GM10266 (cell line): ENCODE measurements around the gene TRDMT1.

ENCODE experiments used
- DNase-seq: peaks from one replicate; pipeline ENCODE4 v3.0.0; 2012; ENCODE audit errors: extremely low spot score
- CTCF ChIP-seq: IDR thresholded peaks from 2 replicates; pipeline ENCODE4 v1.5.1; 2012; ENCODE audit warnings: mild to moderate bottlenecking, low read depth; ENCODE audit not compliant: control insufficient read depth, insufficient read depth; ENCODE audit errors: missing control alignments

The TRDMT1 gene

DNA sequence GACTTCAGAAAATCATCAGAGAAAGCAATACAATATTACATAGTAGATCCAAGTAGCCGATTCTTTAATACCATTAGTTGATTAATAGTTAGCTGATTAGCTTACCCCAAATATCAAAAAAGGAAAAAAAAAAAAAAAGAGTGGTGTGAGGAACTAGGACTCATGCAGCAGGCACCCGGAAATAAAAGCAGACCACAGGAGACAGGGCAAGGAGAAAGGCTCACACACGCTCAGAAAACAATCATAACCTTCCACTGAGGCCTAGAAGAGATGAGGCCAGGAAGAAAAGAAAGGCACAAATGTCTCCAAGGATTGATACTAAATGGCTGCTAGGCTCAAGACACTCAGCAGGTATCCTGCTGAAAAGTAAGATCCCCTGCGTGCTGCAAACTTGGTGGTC lies 25.9 kb downstream of the TRDMT1 start:
- DNase-seq, result no peak
- no peak for TF ChIP-seq CTCF

GRCh38 chr10:17174626-17175025 lies 26.8 kb downstream of the TRDMT1 start:
- no peak for TF ChIP-seq CTCF
- DNase-seq, result no peak

GRCh38 chr10:17171141-17171641 lies 30.3 kb downstream of the TRDMT1 start:
- no peak for DNase-seq
- TF ChIP-seq CTCF, result no peak

- no peak for TF ChIP-seq CTCF
Measured at GRCh38 chr10:17169803-17170202, 31.7 kb downstream of the TRDMT1 start.

DNA sequence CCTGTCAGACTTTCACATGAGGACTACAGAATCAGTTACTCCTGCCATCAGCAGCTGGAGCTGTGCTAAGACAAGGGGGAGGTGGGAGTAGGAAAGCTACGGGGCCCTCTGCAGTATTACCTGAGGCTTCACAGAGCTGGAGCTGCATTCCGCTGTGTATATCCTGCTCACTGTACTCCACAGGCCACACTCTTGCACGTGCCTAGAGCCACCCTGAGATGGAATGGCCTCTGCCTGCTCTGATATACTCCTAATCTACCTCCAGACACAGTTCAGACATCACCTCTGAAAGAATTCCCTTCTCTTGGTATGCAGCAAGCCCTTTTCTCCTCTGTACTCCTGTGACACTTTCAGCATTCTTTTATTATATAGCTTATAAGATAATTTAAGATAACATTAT lies 34.8 kb downstream of the TRDMT1 start:
- no peak for TF ChIP-seq CTCF
- no peak for DNase-seq

More at GRCh38 chr10:17169803-17170202, 31.7 kb downstream of the TRDMT1 start:
- no peak for DNase-seq

DNA sequence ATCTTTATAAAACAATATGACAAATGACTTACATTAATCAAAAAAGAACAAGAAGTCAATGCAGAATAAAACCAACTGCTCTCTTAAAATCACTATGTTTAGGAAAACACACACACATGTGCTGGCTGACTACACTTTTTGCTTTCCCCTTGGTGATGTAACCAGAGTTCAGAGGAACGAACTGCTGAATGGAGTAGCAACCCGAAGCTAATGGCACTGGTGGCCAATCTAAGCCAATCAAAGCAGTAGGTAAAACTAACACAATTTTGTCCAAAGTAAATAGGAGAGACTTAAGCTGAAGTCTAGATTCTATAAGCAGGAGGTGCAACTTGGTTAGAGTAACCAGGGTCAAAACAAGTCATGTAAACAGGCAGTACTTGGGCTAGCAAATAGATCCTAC lies 38.6 kb downstream of the TRDMT1 start:
- no peak for DNase-seq
- TF ChIP-seq CTCF, result no peak

DNA sequence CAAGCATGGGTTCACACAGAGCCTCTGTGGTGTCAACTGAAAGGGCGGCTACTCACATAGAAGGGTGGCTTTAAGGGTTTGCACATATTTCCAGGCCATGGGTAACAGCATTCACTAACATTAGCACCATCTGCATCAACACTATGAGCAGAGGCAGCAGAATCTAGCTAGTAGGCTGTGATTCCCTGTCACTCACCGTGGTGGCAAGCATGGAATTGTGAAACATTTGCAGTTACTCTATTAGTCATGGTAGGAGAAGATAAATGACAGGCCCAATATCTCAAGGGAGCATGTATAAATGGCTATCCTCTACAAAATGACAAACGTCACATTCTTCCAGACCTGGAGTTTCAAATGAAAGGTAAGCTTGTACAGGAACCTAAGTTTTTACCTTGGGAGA lies 39.7 kb downstream of the TRDMT1 start:
- no peak for TF ChIP-seq CTCF
- no peak for DNase-seq
